Activated T-helper 1 cell treated with anti-CD3 and anti-CD28 coated beads, Interleukin-2, amount 50 U/mL, for 16 hours (primary cell): ENCODE measurements around the gene BAX.

ENCODE experiments used
- DNase-seq, 2 donors: peaks; one replicate each; pipeline ENCODE4 v3.0.0-alpha.2; 2020; ENCODE audit warnings: low read depth in 1 of 2, low spot score in 1 of 2

The BAX gene

DNA sequence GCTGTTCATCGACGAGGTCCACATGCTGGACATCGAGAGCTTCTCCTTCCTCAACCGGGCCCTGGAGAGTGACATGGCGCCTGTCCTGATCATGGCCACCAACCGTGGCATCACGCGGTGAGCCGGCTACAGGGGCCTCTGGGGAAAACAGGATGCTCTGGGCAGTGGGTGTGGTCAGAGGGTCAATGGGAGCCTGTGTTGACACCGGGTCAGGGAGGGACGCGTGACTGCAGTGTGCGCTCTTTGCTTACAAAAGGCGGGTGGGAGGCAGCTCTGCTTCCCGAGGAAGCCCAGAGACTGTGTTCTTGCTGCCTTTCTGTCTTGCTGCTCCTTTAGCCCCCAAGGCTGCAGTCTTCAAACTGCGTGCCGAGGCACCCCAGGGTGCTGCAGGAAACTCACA is 56.5 kb downstream of the BAX start:
- DNase-seq, result no peak
